WI38 (cell line): ENCODE data around the gene GC.

ENCODE experiments used
- H3K4me3 ChIP-seq: 2 replicates; pipeline ENCODE4 v1.5.1; 2011; ENCODE audit warnings: low read depth, mild to moderate bottlenecking, control low read depth, low read length
- TF ChIP-seq, protein P1 (sequence below): IDR thresholded peaks from 2 replicates; pipeline ENCODE4 v1.5.1; 2012; ENCODE audit warnings: low read depth, mild to moderate bottlenecking, control low read depth, low read length

GC gene

DNA sequence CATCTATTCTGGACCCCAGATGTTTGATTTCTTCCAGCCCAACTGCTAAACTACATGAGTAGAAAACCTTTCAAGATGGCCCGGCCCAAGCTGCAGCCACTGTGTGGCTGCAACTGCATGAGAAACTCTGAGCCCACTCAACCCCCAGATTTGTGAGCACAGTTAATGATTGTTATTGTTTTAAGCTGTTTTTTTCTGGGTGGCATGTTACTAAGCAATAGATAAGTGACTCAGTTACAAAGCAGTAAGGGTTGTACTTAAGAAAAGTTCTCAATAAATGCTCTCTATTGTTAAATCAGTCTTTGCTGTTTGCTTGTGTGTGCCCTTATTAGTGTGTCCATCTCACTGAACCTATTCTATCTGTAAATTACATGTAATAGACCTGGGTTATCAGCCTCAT, 51.8 kb downstream of the GC start:
- TF ChIP-seq, protein P1, sequence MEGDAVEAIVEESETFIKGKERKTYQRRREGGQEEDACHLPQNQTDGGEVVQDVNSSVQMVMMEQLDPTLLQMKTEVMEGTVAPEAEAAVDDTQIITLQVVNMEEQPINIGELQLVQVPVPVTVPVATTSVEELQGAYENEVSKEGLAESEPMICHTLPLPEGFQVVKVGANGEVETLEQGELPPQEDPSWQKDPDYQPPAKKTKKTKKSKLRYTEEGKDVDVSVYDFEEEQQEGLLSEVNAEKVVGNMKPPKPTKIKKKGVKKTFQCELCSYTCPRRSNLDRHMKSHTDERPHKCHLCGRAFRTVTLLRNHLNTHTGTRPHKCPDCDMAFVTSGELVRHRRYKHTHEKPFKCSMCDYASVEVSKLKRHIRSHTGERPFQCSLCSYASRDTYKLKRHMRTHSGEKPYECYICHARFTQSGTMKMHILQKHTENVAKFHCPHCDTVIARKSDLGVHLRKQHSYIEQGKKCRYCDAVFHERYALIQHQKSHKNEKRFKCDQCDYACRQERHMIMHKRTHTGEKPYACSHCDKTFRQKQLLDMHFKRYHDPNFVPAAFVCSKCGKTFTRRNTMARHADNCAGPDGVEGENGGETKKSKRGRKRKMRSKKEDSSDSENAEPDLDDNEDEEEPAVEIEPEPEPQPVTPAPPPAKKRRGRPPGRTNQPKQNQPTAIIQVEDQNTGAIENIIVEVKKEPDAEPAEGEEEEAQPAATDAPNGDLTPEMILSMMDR, result no peak
- H3K4me3 ChIP-seq, result no peak overlapping the region

DNA sequence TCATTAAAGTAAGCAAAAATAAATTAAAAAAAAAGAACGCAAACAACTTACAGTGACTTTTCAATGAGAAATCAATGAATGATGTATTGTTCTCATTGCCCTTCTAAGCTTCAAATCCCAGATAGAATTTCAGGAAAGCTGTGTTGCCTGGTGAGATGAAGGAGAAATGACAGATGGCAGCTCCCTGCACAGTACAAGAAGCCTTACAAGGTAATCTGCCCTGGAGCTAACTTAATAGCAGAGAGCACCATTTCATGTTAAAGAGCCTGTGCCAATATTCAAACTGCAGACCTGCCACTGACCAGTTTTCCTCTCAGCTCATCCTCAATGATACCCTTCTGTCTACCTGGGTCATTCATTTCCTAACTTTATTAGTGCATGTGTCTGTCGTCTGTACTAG, 54.0 kb downstream of the GC start:
- TF ChIP-seq, protein P1, result no peak
- no peak overlapping the region for H3K4me3 ChIP-seq

DNA sequence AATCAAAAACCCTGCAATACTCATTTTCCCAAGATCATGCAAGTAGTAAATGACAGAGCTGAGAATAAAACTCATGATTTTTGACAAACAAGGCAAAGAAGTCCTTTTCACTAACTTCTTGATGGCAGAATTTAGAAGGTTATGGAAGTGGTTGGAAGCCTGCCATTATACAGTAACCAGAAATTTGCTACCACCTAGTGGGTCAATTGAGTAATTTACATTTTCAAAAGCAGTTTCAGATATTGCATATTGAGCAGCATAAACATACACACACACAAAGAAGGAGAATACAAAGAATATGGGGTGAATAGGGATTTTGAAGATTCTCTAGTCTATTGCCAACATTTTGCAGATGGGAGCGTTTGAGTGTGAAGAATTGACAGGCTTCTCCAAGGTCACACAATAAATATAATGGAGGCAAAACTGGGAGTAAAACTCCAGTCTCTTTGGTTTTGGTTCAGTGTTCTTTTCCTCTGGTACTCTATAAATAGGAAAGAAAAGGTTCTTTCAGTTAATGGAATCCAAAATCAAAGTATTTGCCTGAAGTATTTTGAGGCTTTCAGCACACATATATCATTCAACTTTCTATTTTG, 70.2 kb downstream of the GC start:
- TF ChIP-seq, protein P1, result 0 out of 2 replicates have a peak, but pooled peaks have one; percentile 9
- H3K4me3 ChIP-seq, result no peak overlapping the region

DNA sequence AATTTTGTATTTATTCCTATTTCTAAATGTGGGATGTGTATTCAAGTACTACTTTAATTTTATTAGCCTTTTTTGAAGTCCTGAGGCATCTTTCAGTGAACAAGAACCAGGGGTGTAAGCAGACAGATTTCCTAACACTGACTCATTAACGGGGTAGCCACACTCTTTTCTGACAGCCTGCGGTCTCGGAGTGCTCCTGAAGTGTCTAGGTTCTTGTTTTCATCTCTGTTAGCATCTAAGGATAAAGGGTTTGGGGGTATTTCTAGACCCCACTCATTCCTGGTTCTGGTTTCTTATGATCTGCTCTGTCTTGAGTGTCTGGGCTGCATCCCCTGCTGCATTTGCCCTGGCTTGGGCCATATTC, 71.9 kb downstream of the GC start:
- no peak overlapping the region for H3K4me3 ChIP-seq
- TF ChIP-seq, protein P1, result no peak

DNA sequence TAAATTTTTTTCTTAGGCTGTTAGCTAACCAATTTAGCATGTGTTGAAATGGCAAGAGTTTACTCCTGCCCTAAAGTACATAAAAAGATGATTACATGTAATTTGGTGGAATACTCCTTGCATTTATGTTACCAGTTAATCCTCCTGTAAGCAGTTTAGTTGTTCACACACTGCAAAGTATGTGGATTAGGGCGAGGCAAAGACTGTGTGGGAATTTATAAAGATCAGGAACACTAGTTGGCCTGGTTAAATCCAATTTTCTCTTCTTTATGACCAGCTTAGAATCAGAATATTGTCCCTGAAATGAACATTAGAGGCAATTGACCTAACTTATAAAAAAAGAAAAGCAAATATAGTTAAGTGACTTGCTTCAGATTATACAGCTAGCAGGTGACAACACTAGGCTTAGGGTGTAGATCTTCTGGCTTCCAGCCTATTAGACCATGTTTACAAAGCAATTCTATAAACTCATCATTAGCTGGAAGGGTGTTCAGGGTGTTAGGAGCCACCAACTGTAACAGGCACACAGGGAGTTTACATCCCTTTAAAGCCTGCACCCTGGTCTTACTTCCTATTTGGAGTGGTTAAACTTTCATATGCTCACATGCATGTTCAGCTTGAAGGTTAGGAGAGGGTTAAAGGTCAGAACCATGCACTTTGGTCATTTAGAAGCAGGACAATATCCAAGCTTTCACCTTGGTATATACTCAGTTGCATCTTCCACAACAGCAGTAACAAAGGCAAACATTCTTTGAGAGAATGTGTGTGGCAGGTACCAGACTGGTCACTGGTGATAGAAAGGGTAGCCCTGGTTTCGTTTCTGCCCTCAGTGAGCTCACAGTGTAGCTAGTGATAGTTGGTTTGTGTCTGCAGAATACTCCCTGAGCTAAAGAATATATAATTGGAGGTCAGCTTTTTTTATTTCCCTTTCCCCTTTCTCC, 72.6 kb downstream of the GC start:
- TF ChIP-seq, protein P1, result no peak
- H3K4me3 ChIP-seq, result no peak overlapping the region

DNA sequence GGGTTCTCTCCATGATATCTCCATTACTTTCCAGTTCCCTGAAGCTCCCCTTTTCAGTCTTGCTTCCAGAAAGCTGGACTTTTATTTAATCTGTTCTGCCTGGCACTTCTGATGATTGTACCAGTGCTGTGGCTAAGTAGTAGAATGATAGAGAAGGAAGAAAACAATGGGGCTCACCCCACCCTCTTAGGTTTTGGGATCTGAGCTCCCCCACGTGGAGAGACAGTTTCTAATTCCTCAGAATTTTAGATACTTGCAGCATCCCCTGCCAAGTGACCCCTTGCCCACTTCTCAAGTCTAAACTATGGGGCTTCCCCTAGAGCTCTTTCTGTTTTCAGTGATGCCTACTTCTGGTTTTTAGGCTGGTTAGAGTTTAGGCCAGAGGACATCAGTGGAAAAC, 73.9 kb downstream of the GC start:
- TF ChIP-seq, protein P1, result no peak
- H3K4me3 ChIP-seq, result no peak overlapping the region

DNA sequence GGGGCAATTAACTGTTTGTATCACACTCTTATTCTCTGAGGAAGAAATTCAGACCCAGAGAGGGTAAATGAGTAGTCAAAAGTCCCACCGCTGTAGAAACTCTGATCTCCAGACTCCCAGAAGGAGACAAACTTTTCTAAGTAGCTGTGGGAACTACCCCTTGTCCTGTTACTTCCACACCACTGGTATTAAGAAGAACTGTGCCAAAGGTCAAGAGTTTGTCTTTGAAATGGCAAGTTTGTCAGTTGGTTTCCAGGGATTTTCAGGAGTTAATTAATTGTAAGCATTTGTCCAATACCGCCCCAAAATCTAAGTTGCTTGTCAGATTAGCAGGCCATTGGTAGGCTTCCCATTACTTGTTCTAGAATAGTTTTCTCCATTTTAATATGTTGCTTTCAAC, 85.7 kb downstream of the GC start:
- H3K4me3 ChIP-seq, result no peak overlapping the region
- TF ChIP-seq, protein P1, result no peak
